ENCODE measurements around the gene EMP3. TPM values are rescaled to one million over a fixed set of nuclear protein-coding genes. Genes with fewer than 3 reads are reported as not detected.

Gene EMP3
- total RNA-seq, 1 donor from 2014 or later, result 7.0 TPM

DNA sequence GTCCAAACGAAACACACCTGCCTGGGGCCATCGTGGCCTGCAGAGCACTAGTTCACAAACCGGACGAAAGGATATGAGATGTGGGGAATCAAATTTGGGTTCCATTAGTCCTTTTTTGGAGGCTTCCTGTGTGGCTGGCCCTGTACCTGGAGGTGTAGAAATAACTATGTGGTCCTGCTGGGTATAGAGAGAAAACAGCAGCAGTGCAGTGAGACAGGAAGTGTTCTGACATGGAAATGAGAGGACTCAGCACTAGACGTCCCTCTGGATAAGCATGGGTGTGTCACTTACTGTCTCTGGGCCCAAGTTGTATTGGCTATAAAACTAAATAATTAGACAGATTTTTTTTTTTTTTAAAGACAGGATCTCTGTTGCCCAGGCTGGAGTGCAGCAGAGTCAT is 53.7 kb downstream of the EMP3 start:
- no peak for DNase-seq

Other genes with a start within 250 kb of the EMP3 start
- gene PLA2G4C, start 214.7 kb upstream of the EMP3 start, total RNA-seq, result 9.7 TPM
- 22.3 TPM for gene LIG1, start 155.2 kb upstream of the EMP3 start, total RNA-seq
- 2.8 TPM for gene ZSWIM9, start 154.9 kb upstream of the EMP3 start, total RNA-seq
- 21.7 TPM for gene CARD8, start 69.6 kb upstream of the EMP3 start, total RNA-seq
- gene ZNF114, start 55.5 kb upstream of the EMP3 start, total RNA-seq, result 4.8 TPM
- 3.9 TPM for gene TMEM143, start 38.4 kb downstream of the EMP3 start, total RNA-seq
- gene SYNGR4, start 38.8 kb downstream of the EMP3 start, total RNA-seq, result not detected
- 21.8 TPM for gene KDELR1, start 66.0 kb downstream of the EMP3 start, total RNA-seq
- gene GRIN2D, start 68.1 kb downstream of the EMP3 start, total RNA-seq, result 2.5 TPM
- 9.7 TPM for gene GRWD1, start 120.4 kb downstream of the EMP3 start, total RNA-seq
- 0.47 TPM for gene KCNJ14, start 130.0 kb downstream of the EMP3 start, total RNA-seq
- 71.0 TPM for gene CYTH2, start 143.8 kb downstream of the EMP3 start, total RNA-seq
- gene LMTK3, start 186.3 kb downstream of the EMP3 start, total RNA-seq, result 9.5 TPM
- not detected for gene SULT2B1, start 226.6 kb downstream of the EMP3 start, total RNA-seq

Data from occipital lobe (tissue), 2 donors.